HG03060 (cell line): ENCODE data around the gene THSD7A.

ENCODE experiments used
- ATAC-seq: cut with Tn5 transposase; IDR thresholded peaks from one replicate; pipeline ENCODE4 v1.9.1; 2021; ENCODE audit warnings: low read depth, moderate number of reproducible peaks; ENCODE audit not compliant: unreplicated experiment

The THSD7A gene

GRCh38 chr7:11710377-11710776 lies 121.6 kb downstream of the THSD7A start:
- ATAC-seq: no peak

GRCh38 chr7:11709196-11709595 lies 122.8 kb downstream of the THSD7A start:
- ATAC-seq: no peak

- ATAC-seq: no peak
Measured at GRCh38 chr7:11707606-11708193, 124.3 kb downstream of the THSD7A start.

GRCh38 chr7:11706666-11707605 lies 125.1 kb downstream of the THSD7A start:
- no peak for ATAC-seq

- no peak for ATAC-seq
Measured at GRCh38 chr7:11703829-11704228, 128.2 kb downstream of the THSD7A start.

- ATAC-seq: no peak
Measured at GRCh38 chr7:11702938-11703337, 129.1 kb downstream of the THSD7A start.

- no peak for ATAC-seq
Measured at GRCh38 chr7:11701829-11702560, 130.0 kb downstream of the THSD7A start.

- no peak for ATAC-seq
Measured at GRCh38 chr7:11699666-11700065, 132.3 kb downstream of the THSD7A start.

- ATAC-seq: no peak
Measured at GRCh38 chr7:11698384-11698871, 133.6 kb downstream of the THSD7A start.

- no peak for ATAC-seq
Measured at GRCh38 chr7:11690395-11690794, 141.6 kb downstream of the THSD7A start.

GRCh38 chr7:11689096-11689495 lies 142.9 kb downstream of the THSD7A start:
- no peak for ATAC-seq

- ATAC-seq: no peak
Measured at GRCh38 chr7:11681461-11681860, 150.5 kb downstream of the THSD7A start.

- ATAC-seq: no peak
Measured at GRCh38 chr7:11675163-11675562, 156.8 kb downstream of the THSD7A start.

- ATAC-seq: no peak
Measured at GRCh38 chr7:11668727-11669126, 163.3 kb downstream of the THSD7A start.

- ATAC-seq: no peak
Measured at GRCh38 chr7:11667810-11668185, 164.2 kb downstream of the THSD7A start.

- ATAC-seq: no peak
Measured at GRCh38 chr7:11667071-11667809, 164.8 kb downstream of the THSD7A start.

- ATAC-seq: no peak
Measured at GRCh38 chr7:11665357-11665756, 166.6 kb downstream of the THSD7A start.

GRCh38 chr7:11655642-11656041 lies 176.4 kb downstream of the THSD7A start:
- ATAC-seq: no peak

- ATAC-seq: no peak
Measured at GRCh38 chr7:11655163-11655562, 176.8 kb downstream of the THSD7A start.

GRCh38 chr7:11650500-11650899 lies 181.5 kb downstream of the THSD7A start:
- no peak for ATAC-seq
